Mesodermal cell (in vitro differentiated cells): ENCODE measurements around the gene ADGRG6.
"Not testable (repeated sequence)": the region's sequence is repeated elsewhere in the genome, so short reads cannot be mapped to it uniquely, and the experiment has no call there.

Experiments used
- H3K27ac ChIP-seq: 2 replicates; pipeline ENCODE4 v1.7.0; 2013; ENCODE audit warnings: mild to moderate bottlenecking, low read depth, low read length, moderate library complexity; ENCODE audit not compliant: severe bottlenecking
- H3K36me3 ChIP-seq: 2 replicates; pipeline ENCODE4 v1.7.1; 2013; ENCODE audit warnings: mild to moderate bottlenecking, low read length, moderate library complexity; ENCODE audit not compliant: control insufficient read depth, insufficient read depth
- H3K4me1 ChIP-seq: one replicate; pipeline ENCODE4 v1.7.1; 2013; ENCODE audit warnings: mild to moderate bottlenecking, low read length; ENCODE audit not compliant: insufficient read depth, control insufficient read depth, poor library complexity, severe bottlenecking
- H3K4me3 ChIP-seq: 2 replicates; pipeline ENCODE4 v1.7.0; 2013; ENCODE audit warnings: low read length, control low read depth, mild to moderate bottlenecking; ENCODE audit not compliant: insufficient read depth, poor library complexity, severe bottlenecking; ENCODE audit errors: extremely low read depth
- H3K9me3 ChIP-seq: 2 replicates; pipeline ENCODE4 v1.7.1; 2013; ENCODE audit warnings: mild to moderate bottlenecking, low read length, moderate library complexity; ENCODE audit not compliant: control insufficient read depth
- WGBS, 2 experiments: methylation state at CpG; one replicate each; pipeline ENCODE4 v1.1.5; 2013; ENCODE audit warnings: missing lambda C conversion rate in 2 of 2; ENCODE audit not compliant: insufficient coverage in 2 of 2; 5-methylcytosine and 5-hydroxymethylcytosine counted together

Gene ADGRG6

GRCh38 chr6:142443532-142443931 lies 141.7 kb downstream of the ADGRG6 start:
- Histone ChIP-seq H3K4me3 (no peak overlapping the region), H3K9me3 (no peaks in the 10 kb centered on the region)
- 100% methylated on average over 1 of the region's 1 CpG for WGBS, 2 experiments

GRCh38 chr6:142444376-142444775 lies 142.6 kb downstream of the ADGRG6 start:
- no peak overlapping the region for H3K4me3 ChIP-seq
- H3K27ac ChIP-seq: no peak overlapping the region
- H3K4me1 ChIP-seq: no peaks in the 10 kb centered on the region
- 80 to 100% methylated on average over 1 of the region's 1 CpG for WGBS, 2 experiments
- peaks cover 45% of the 10 kb centered on the region for H3K36me3 ChIP-seq
- no peaks in the 10 kb centered on the region for H3K9me3 ChIP-seq

More at GRCh38 chr6:142443532-142443931, 141.7 kb downstream of the ADGRG6 start:
- no peaks in the 10 kb centered on the region for H3K4me1 ChIP-seq
- peaks cover 45% of the 10 kb centered on the region for H3K36me3 ChIP-seq
- no peak overlapping the region for H3K27ac ChIP-seq

GRCh38 chr6:142444881-142445301 lies 143.1 kb downstream of the ADGRG6 start:
- Histone ChIP-seq H3K27ac (no peak overlapping the region), H3K4me3 (no peak overlapping the region), H3K4me1 (no peaks in the 10 kb centered on the region), H3K36me3 (peaks cover 49% of the 10 kb centered on the region), H3K9me3 (no peaks in the 10 kb centered on the region)
- 57% methylated on average over 1 of the region's 2 CpGs; no CpG with 5 or more reads in 1 of the 2 experiments for WGBS, 2 experiments

GRCh38 chr6:142446168-142446567 lies 144.4 kb downstream of the ADGRG6 start:
- no peaks in the 10 kb centered on the region for H3K4me1 ChIP-seq
- 80% methylated on average over 1 of the region's 2 CpGs; no CpG with 5 or more reads in 1 of the 2 experiments for WGBS, 2 experiments

GRCh38 chr6:142446576-142446975 lies 144.8 kb downstream of the ADGRG6 start:
- H3K36me3 ChIP-seq: peaks cover 53% of the 10 kb centered on the region
- WGBS, 2 experiments: 80 to 85% methylated on average over 1 to 3 of the region's 4 CpGs
- H3K4me1 ChIP-seq: no peaks in the 10 kb centered on the region
- no peak overlapping the region for H3K4me3 ChIP-seq
- no peaks in the 10 kb centered on the region for H3K9me3 ChIP-seq
- no peak overlapping the region for H3K27ac ChIP-seq

More at GRCh38 chr6:142446168-142446567, 144.4 kb downstream of the ADGRG6 start:
- no peak overlapping the region for H3K4me3 ChIP-seq
- H3K9me3 ChIP-seq: no peaks in the 10 kb centered on the region
- H3K36me3 ChIP-seq: peaks cover 49% of the 10 kb centered on the region
- H3K27ac ChIP-seq: no peak overlapping the region

- 96 to 100% methylated on average over 4 of the region's 4 CpGs for WGBS, 2 experiments
- no peaks in the 10 kb centered on the region for H3K4me1 ChIP-seq
- H3K4me3 ChIP-seq: no peak overlapping the region
- no peaks in the 10 kb centered on the region for H3K9me3 ChIP-seq
- peaks cover 64% of the 10 kb centered on the region for H3K36me3 ChIP-seq
- H3K27ac ChIP-seq: no peak overlapping the region
Measured at GRCh38 chr6:142448091-142448729, 146.4 kb downstream of the ADGRG6 start.

GRCh38 chr6:142450856-142451255 lies 149.0 kb downstream of the ADGRG6 start:
- peaks cover 59% of the 10 kb centered on the region for H3K36me3 ChIP-seq
- H3K27ac ChIP-seq, H3K4me1 ChIP-seq, H3K9me3 ChIP-seq, H3K4me3 ChIP-seq: not testable (repeated sequence)
- WGBS, 2 experiments: 83 to 100% methylated on average over 2 to 3 of the region's 5 CpGs

- Histone ChIP-seq H3K36me3 (peaks cover 47% of the 10 kb centered on the region), H3K4me3 (no peak overlapping the region), H3K27ac (no peak overlapping the region), H3K9me3 (no peaks in the 10 kb centered on the region), H3K4me1 (no peaks in the 10 kb centered on the region)
- 89 to 100% methylated on average over 1 of the region's 2 CpGs for WGBS, 2 experiments
Measured at GRCh38 chr6:142452993-142453392, 151.2 kb downstream of the ADGRG6 start.

- no CpG with 5 or more reads among the region's 1 CpG for WGBS, 2 experiments
- peaks cover 39% of the 10 kb centered on the region for H3K36me3 ChIP-seq
- H3K4me3 ChIP-seq, H3K9me3 ChIP-seq, H3K27ac ChIP-seq, H3K4me1 ChIP-seq: not testable (repeated sequence)
Measured at GRCh38 chr6:142454196-142454595, 152.4 kb downstream of the ADGRG6 start.

- not testable (repeated sequence) for H3K4me1 ChIP-seq, H3K9me3 ChIP-seq, H3K4me3 ChIP-seq, H3K27ac ChIP-seq
- H3K36me3 ChIP-seq: peaks cover 33% of the 10 kb centered on the region
- no CpG with 5 or more reads among the region's 2 CpGs for WGBS, 2 experiments
Measured at GRCh38 chr6:142454848-142455247, 153.0 kb downstream of the ADGRG6 start.

- Histone ChIP-seq H3K36me3 (peaks cover 21% of the 10 kb centered on the region), H3K4me3 (no peak overlapping the region), H3K9me3 (peaks cover 4% of the 10 kb centered on the region), H3K27ac (no peak overlapping the region), H3K4me1 (no peaks in the 10 kb centered on the region)
- 88 to 96% methylated on average over 7 to 8 of the region's 8 CpGs for WGBS, 2 experiments
Measured at GRCh38 chr6:142455957-142456589, 154.3 kb downstream of the ADGRG6 start.
